ENCODE results near the gene GJD4.

The GJD4 gene, protein sequence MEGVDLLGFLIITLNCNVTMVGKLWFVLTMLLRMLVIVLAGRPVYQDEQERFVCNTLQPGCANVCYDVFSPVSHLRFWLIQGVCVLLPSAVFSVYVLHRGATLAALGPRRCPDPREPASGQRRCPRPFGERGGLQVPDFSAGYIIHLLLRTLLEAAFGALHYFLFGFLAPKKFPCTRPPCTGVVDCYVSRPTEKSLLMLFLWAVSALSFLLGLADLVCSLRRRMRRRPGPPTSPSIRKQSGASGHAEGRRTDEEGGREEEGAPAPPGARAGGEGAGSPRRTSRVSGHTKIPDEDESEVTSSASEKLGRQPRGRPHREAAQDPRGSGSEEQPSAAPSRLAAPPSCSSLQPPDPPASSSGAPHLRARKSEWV

GRCh38 chr10:35605191-35605590, at the start of gene GJD4:
TSS of gene GJD4 (plus strand) at chr10:35605341. CDS start at chr10:35605568, 227 bp downstream.
- DNase-seq (ENCODE audit: low read depth) = no peak

GRCh38 chr10:35555962-35556930, 48.9 kb upstream of the GJD4 start:
- no peak for DNase-seq (ENCODE audit: low read depth)

GRCh38 chr10:35558276-35558675, 46.9 kb upstream of the GJD4 start:
- no peak for DNase-seq (ENCODE audit: low read depth)

DNA sequence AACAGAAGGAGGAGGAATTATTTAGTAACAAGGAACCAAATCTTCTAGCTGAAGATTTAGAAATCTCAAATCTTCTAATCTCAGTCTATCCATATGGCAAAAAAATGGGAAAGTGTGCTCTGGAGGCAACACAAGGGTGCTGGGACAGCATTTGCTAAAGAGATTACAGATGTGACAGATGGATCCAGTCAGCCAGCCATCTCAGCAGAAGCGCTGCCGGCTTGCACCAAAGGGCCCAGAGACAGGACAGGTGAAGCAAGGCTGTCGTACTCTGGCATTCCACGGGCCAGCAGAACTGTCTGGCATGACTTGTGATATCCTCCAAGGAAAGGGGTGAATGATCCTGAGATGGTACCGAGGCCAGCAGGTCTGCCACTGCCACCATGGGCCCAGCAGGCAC, 45.7 kb upstream of the GJD4 start:
- no peak for DNase-seq (ENCODE audit: low read depth)

DNA sequence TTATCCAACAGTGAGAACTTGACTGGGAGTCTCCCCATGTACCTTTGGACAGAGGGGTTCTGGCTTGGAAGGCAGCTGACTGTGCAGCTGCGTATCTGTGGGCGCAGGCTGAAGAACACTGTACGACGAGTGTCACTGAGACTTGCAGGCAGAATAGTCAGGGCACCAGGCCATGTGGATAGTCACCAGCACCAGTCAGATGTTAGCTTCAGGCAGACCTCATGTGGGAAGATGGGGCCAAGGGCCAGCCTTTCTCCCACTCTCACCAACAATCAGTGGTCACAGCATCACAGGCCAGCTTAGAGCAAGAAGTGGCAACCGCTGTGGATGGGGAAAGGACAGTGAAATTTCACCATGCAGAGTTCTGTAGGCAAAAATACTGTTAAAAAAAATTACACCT, 43.4 kb upstream of the GJD4 start:
- DNase-seq (ENCODE audit: low read depth) = no peak

GRCh38 chr10:35562427-35562826, 42.7 kb upstream of the GJD4 start:
- DNase-seq (ENCODE audit: low read depth) = no peak

DNA sequence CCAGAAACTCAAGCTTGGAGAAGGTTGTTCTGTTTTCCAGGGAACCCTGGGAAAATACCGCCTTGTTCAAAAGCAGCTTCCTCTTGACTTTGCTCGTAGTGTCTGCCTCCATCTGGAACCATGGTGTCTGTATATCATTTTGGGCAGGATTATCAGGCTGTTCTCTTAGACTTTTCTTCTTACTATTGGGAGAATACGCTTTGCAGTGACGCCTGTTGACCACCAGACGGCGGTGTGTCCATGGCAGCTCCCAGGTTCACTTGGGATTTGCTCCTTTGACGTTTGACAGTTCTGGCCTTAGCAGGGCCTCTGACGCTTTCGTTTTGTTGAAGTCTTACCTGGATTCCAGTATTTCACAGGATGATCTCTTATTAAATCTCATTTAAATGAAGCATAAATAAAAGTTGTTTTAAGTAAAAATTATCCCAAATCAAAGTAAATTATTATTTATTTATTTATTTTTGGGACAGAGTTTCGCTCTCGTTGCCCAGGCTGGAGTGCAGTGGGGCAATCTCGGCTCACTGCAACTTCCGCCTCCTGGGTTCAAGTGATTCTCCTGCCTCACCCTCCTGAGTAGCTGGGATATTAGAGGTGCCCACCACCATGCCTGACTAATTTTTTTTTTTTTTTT, 41.8 kb upstream of the GJD4 start:
- DNase-seq (ENCODE audit: low read depth) = peak; percentile 41

DNA sequence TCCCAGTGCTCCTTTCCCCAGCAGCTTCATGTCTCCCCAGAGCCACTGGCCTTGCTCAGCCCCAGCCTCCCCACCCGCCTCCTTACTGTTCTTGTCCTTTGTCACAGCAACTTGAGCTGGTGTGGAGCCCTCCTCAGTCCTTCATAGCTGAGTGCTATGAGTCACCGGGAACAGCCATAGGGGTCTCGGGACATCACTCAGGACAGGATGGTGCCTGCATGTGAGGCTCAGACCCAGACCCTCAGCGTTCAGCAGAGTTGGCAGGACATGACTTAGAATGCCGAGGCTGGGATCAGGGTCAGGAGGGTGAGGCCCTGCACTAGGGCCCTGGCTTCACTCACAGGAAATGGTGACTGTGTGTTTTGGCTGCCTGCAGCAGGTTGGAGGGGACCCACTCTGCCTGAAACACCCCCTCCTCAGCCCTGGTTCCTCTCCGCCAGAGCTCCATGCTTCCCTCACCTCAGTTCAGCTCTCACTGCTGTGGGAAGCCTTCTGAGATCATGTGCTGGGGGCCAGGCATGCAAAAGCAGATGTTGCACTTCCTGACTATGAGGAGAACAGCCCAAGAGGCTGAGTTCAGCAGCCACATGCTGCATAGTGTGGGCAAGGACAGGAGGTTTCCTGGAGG, 40.7 kb upstream of the GJD4 start:
- DNase-seq (ENCODE audit: low read depth) = no peak

DNA sequence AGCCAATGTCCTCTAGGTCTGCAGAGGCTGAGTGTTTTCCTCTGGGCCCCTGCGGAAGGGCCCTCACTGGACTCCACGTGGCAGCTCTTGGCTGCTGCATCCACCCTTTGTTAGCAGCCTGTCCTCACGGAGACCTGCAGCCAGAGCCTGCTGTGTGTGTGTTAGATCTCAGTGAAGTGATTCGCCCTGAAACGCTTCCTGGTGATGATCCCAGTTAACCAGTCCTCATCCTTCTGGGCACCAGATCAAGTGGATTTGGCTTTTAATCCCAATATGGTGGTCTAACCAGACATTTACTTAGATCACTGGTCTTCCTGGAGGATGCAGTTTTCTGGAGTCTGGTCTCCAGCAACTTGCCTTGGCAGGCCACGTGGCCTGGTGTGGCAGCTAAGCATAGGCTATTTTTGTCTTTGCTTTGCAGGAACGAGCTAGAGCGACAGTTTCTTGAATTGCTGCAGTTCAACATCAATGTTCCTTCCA, 39.5 kb upstream of the GJD4 start:
- no peak for DNase-seq (ENCODE audit: low read depth)

- no peak for DNase-seq (ENCODE audit: low read depth)
Measured at GRCh38 chr10:35567951-35568350, 37.2 kb upstream of the GJD4 start.

- DNase-seq (ENCODE audit: low read depth) = no peak
Measured at GRCh38 chr10:35568483-35569015, 36.6 kb upstream of the GJD4 start.

- no peak for DNase-seq (ENCODE audit: low read depth)
Measured at GRCh38 chr10:35569111-35569707, 35.9 kb upstream of the GJD4 start.

DNA sequence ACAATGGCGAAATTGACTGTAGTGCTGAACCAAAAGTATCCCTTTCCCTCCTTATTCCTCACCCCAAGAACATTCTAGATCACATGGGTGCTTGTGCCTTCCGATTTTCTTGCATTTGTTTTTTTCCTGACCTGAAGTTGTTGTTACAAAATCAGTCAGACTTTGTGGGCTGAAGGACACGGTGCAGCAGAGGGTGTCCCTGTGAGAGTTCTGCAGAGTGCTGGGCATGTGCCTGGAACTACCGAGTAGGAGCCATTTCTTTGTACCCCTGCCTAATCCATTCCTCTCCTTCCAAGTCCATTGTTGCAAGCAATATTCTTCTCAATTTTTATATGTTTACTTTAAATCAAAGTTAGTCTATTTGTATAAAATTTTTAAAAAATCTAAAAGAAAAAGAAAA, 35.3 kb upstream of the GJD4 start:
- DNase-seq (ENCODE audit: low read depth) = no peak

- no peak for DNase-seq (ENCODE audit: low read depth)
Measured at GRCh38 chr10:35570397-35570796, 34.7 kb upstream of the GJD4 start.

DNA sequence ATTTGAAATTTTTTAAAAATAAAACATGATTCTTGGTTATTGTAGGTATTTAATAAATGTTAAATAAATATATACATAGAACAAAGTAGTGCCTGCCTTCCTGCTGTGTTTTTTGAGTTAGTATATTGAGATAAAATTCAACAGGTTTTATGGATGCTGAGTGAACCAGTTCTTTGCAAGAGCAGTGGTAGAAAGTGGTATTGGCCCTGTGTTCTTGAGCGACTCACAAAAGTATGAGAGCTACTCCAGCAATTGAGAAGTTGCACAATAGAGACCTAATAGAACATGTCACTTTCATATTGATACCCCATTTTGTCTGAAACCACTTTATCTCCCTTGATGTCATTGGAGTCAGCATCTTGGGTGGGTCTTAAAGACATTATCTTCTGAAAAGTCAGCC, 32.6 kb upstream of the GJD4 start:
- no peak for DNase-seq (ENCODE audit: low read depth)

GRCh38 chr10:35573796-35574195, 31.3 kb upstream of the GJD4 start:
- no peak for DNase-seq (ENCODE audit: low read depth)

GRCh38 chr10:35574924-35575352, 30.2 kb upstream of the GJD4 start:
- DNase-seq (ENCODE audit: low read depth) = no peak

GRCh38 chr10:35575640-35576039, 29.5 kb upstream of the GJD4 start:
- DNase-seq (ENCODE audit: low read depth) = no peak

GRCh38 chr10:35576730-35577129, 28.4 kb upstream of the GJD4 start:
- no peak for DNase-seq (ENCODE audit: low read depth)

DNA sequence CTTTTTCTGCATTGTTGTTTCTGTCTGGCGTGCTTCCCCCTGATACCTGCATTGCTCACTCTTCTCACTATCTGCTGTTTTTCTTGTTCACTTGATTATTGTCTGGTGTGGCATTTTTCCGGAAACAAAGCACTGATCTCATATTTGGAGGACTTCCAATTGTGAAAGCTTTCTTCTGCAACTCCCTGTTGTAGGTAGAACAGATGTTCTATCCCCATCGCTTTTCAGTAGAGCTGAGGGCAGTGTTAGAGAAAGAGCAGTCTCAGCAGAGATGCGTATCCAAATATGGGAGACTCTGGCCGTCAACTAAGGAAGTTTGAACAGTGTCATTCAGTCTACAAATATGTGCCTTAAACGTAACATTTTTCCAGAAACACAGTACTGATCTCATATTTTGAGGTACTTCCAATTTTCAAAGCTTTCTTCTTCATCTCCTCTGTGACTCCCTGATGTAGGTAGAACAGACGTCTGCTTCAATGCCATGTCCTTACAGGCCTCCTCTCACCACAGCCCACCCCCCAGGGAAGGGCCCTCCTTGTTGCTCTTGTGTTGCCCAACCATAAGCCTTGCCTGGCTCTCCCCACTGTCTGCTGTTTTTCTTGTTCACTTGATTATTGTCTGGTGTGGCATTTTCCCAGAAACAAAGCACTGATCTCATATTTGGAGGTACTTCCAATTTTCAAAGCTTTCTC, 27.1 kb upstream of the GJD4 start:
- no peak for DNase-seq (ENCODE audit: low read depth)

DNA sequence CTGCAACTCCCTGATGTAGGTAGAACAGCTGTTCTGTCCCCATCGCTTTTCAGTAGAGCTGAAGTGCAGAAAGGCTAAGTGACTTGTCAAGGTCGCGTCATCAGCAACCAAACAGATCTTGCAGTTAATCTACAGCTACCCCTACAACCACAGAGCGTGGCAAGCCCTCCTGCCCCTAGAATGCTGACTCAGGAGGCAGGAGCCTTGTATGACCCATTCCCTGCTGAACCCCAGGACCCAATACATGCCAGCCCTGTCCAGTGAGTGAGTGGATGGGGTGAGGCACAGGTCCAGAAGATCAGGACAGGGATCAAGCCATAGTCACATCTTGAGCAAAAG, 26.6 kb upstream of the GJD4 start:
- no peak for DNase-seq (ENCODE audit: low read depth)

All from CMK (cell line).